Loucy (cell line): ENCODE results near the gene TAB3.
A peak's percentile ranks its signal among the peaks of the same experiment; 100 is the strongest.

Experiments
- H2AFZ ChIP-seq: fragments of 200-600 bp; sonication (generic); 2 replicates; pipeline ENCODE4 v1.6.0; 2016; ENCODE audit warnings: antibody characterized with exemption, mild to moderate bottlenecking, low read length, moderate library complexity
- H3F3A ChIP-seq: fragments of 200-600 bp; 2 replicates; pipeline ENCODE4 v1.6.0; 2016; ENCODE audit warnings: antibody characterized with exemption, low read depth, mild to moderate bottlenecking
- H3K27me3 ChIP-seq: fragments of 200-600 bp; sonication (generic); 2 replicates; pipeline ENCODE4 v1.6.1; 2014; ENCODE audit warnings: low read length, mild to moderate bottlenecking; ENCODE audit not compliant: insufficient read depth, poor library complexity, severe bottlenecking
- H3K36me3 ChIP-seq: fragments of 200-600 bp; sonication (generic); 2 replicates; pipeline ENCODE4 v1.6.1; 2016; ENCODE audit warnings: low read length; ENCODE audit not compliant: insufficient read depth
- H3K4me1 ChIP-seq: fragments of 200-600 bp; sonication (generic); 2 replicates; pipeline ENCODE4 v1.5.1; 2014; ENCODE audit warnings: low read length, mild to moderate bottlenecking; ENCODE audit not compliant: insufficient read depth, poor library complexity, severe bottlenecking
- H3K4me2 ChIP-seq: fragments of 200-600 bp; sonication (generic); 2 replicates; pipeline ENCODE4 v1.6.0; 2014; ENCODE audit warnings: antibody characterized with exemption, low read length, low read depth, mild to moderate bottlenecking; ENCODE audit not compliant: poor library complexity, severe bottlenecking
- H3K4me3 ChIP-seq: fragments of 200-600 bp; sonication (generic); 2 replicates; pipeline ENCODE4 v1.5.1; 2014; ENCODE audit warnings: low read length, mild to moderate bottlenecking, mixed read lengths; ENCODE audit not compliant: poor library complexity, severe bottlenecking
- H3K79me2 ChIP-seq: fragments of 200-600 bp; sonication (generic); 2 replicates; pipeline ENCODE4 v1.6.1; 2014; ENCODE audit warnings: low read length; ENCODE audit not compliant: insufficient read depth
- H3K9ac ChIP-seq: fragments of 200-600 bp; sonication (generic); 2 replicates; pipeline ENCODE4 v1.6.0; 2014; ENCODE audit warnings: mild to moderate bottlenecking, low read depth, low read length, moderate library complexity; ENCODE audit not compliant: poor library complexity, severe bottlenecking
- H3K9me2 ChIP-seq: fragments of 200-600 bp; sonication (generic); replicated peaks from 2 replicates; pipeline ENCODE4 v1.6.1; 2016; ENCODE audit warnings: low read depth, low read length, mixed read lengths
- H3K9me3 ChIP-seq: fragments of 200-600 bp; sonication (generic); 2 replicates; pipeline ENCODE4 v1.6.1; 2014; ENCODE audit warnings: mild to moderate bottlenecking, antibody characterized with exemption, low read length, low read depth; ENCODE audit not compliant: insufficient read depth
- H4K20me1 ChIP-seq: fragments of 200-600 bp; sonication (generic); 2 replicates; pipeline ENCODE4 v1.6.0; 2014; ENCODE audit warnings: antibody characterized with exemption, low read length, mild to moderate bottlenecking; ENCODE audit not compliant: insufficient read depth, poor library complexity, severe bottlenecking
- EZH2phosphoT487 ChIP-seq: fragments of 200-600 bp; IDR thresholded peaks from 2 replicates; pipeline ENCODE4 v1.6.1; 2018; ENCODE audit warnings: antibody characterized with exemption, mild to moderate bottlenecking, moderate library complexity, borderline replicate concordance
- TF ChIP-seq, protein P1 (sequence below): fragments of 200-600 bp; sonication (generic); conservative IDR thresholded peaks from 2 replicates; pipeline ENCODE4 v1.5.1; 2014; ENCODE audit warnings: mild to moderate bottlenecking, antibody characterized with exemption, low read length

TAB3 gene

GRCh38 chrX:30904632-30905031, 15.6 kb upstream of the TAB3 start:
- Histone ChIP-seq H3K36me3 (no peaks in the 10 kb centered on the region), H3K79me2 (no peaks in the 10 kb centered on the region), H3K4me2 (peak overlapping the region; percentile 59)

DNA sequence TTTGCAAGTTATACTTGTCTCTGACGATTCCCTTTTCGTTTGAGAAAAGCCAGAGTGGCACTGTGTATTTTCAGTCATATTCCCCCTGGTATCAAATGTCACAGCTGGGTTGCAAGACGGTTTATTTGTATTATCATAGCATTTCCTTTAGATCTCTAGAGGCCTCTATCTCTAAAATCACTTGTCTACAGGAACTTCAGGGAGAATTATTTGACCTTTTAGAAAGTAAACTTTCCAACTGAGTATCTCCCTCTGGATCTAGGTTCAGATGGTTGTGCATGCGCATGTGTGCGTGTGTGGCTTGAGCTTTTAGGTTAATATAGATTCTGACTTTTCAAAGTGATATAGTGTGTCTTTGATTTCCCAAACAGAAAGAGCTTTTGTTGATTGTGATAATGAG, 15.1 kb upstream of the TAB3 start:
- H3K9ac ChIP-seq: peak overlapping the region; percentile 64
- peak overlapping the region; percentile 35; the same call in 1 of the 2 replicates for H2AFZ ChIP-seq
- H3K79me2 ChIP-seq: no peaks in the 10 kb centered on the region
- no peaks in the 10 kb centered on the region for H3K9me2 ChIP-seq
- peaks cover 48% of the 10 kb centered on the region for H3K4me1 ChIP-seq
- TF ChIP-seq EZH2phosphoT487: no peak
- TF ChIP-seq, protein P1, sequence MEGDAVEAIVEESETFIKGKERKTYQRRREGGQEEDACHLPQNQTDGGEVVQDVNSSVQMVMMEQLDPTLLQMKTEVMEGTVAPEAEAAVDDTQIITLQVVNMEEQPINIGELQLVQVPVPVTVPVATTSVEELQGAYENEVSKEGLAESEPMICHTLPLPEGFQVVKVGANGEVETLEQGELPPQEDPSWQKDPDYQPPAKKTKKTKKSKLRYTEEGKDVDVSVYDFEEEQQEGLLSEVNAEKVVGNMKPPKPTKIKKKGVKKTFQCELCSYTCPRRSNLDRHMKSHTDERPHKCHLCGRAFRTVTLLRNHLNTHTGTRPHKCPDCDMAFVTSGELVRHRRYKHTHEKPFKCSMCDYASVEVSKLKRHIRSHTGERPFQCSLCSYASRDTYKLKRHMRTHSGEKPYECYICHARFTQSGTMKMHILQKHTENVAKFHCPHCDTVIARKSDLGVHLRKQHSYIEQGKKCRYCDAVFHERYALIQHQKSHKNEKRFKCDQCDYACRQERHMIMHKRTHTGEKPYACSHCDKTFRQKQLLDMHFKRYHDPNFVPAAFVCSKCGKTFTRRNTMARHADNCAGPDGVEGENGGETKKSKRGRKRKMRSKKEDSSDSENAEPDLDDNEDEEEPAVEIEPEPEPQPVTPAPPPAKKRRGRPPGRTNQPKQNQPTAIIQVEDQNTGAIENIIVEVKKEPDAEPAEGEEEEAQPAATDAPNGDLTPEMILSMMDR: no peak
- H3K9me3 ChIP-seq: peaks cover 4% of the 10 kb centered on the region; the same call in 1 of the 2 replicates
- H3K4me2 ChIP-seq: peak overlapping the region; percentile 59
- no peaks in the 10 kb centered on the region for H3K27me3 ChIP-seq
- H3K36me3 ChIP-seq: no peaks in the 10 kb centered on the region
- H3F3A ChIP-seq: no peaks in the 10 kb centered on the region
- peak overlapping the region; percentile 35 for H3K4me3 ChIP-seq
- no peaks in the 10 kb centered on the region for H4K20me1 ChIP-seq

More at GRCh38 chrX:30904632-30905031, 15.6 kb upstream of the TAB3 start:
- no peaks in the 10 kb centered on the region for H3K27me3 ChIP-seq
- peak overlapping the region; percentile 35 for H3K4me3 ChIP-seq
- H3K4me1 ChIP-seq: peaks cover 49% of the 10 kb centered on the region
- TF ChIP-seq, protein P1: no peak
- TF ChIP-seq EZH2phosphoT487: no peak
- peaks cover 4% of the 10 kb centered on the region for H3F3A ChIP-seq
- peak overlapping the region; percentile 35; the same call in 1 of the 2 replicates for H2AFZ ChIP-seq
- no peaks in the 10 kb centered on the region for H4K20me1 ChIP-seq
- no peaks in the 10 kb centered on the region for H3K9me2 ChIP-seq
- H3K9me3 ChIP-seq: peaks cover 4% of the 10 kb centered on the region; the same call in 1 of the 2 replicates
- H3K9ac ChIP-seq: peak overlapping the region; percentile 64

DNA sequence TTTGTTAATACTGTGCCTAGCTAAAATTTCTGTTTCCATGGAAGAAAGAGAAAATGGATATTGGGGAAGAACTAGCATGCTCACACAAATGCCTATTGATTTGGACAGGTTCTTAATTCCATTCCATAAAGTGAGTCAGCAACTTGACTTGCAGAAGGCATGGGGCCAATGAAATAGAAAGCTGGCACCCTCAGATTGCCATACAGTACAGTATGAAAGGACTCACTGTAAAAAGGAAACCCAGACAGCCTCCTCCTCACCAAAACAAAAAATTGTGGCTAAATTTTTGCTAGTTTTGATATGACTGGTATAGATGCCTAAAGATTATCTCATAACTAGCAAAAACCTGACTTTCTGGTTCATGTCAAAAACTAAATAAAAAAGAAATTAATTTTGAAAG, 11.2 kb upstream of the TAB3 start:
- TF ChIP-seq EZH2phosphoT487: no peak
- TF ChIP-seq, protein P1: no peak
- H2AFZ ChIP-seq: peak overlapping the region; percentile 77
- no peaks in the 10 kb centered on the region for H3F3A ChIP-seq
- H4K20me1 ChIP-seq: no peaks in the 10 kb centered on the region
- no peaks in the 10 kb centered on the region for H3K36me3 ChIP-seq
- no peaks in the 10 kb centered on the region for H3K79me2 ChIP-seq
- peak overlapping the region; percentile 52 for H3K9ac ChIP-seq
- H3K9me3 ChIP-seq: peaks cover 4% of the 10 kb centered on the region; the same call in 1 of the 2 replicates
- H3K9me2 ChIP-seq: no peaks in the 10 kb centered on the region
- peak overlapping the region; percentile 43 for H3K4me2 ChIP-seq
- H3K4me1 ChIP-seq: peaks cover 37% of the 10 kb centered on the region
- H3K27me3 ChIP-seq: no peaks in the 10 kb centered on the region
- H3K4me3 ChIP-seq: no peak overlapping the region
